ENCODE measurements around the gene TMEM200A.

GRCh38 chr6:130431346-130431852 is 65.6 kb downstream of the TMEM200A start:
- TF ChIP-seq CTCF (IDR thresholded peaks at IDR 0.05; ENCODE audit: insufficient read depth, low read length, poor library complexity, severe bottlenecking) (no peak), EZH2phosphoT487 (conservative IDR thresholded peaks at IDR 0.05; ENCODE audit: low read length) (no peak)
